Measurements from ENCODE around the gene CDK19.
"Not testable (repeated sequence)": the region's sequence is repeated elsewhere in the genome, so short reads cannot be mapped to it uniquely, and the experiment has no call there.

The CDK19 gene

DNA sequence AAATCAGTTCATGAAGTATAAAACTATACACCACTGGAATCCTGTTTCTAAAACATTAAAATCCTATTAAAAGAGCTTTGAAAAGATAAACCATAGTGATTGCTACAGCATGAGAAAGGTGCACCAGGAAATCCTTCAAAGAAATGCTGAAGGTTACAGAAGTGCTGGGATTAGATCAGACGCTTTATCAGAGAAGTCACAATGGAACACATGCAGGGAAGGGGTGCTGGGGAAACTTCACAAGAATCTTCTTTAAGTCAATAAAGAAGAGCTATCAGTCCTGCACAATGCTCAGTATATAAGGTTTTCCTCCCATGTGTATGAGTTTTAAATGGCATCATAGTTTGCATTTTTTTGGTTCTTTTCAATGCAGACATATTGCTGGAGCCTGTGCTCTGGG lies 201.2 kb downstream of the CDK19 start:
- H3K27ac ChIP-seq, result peak overlapping the region; percentile 24; the same call in 1 of the 2 replicates
- TF ChIP-seq ZFX (IDR thresholded peaks at IDR 0.05; ENCODE audit: borderline replicate concordance), result no peak
- TF ChIP-seq, protein P1, sequence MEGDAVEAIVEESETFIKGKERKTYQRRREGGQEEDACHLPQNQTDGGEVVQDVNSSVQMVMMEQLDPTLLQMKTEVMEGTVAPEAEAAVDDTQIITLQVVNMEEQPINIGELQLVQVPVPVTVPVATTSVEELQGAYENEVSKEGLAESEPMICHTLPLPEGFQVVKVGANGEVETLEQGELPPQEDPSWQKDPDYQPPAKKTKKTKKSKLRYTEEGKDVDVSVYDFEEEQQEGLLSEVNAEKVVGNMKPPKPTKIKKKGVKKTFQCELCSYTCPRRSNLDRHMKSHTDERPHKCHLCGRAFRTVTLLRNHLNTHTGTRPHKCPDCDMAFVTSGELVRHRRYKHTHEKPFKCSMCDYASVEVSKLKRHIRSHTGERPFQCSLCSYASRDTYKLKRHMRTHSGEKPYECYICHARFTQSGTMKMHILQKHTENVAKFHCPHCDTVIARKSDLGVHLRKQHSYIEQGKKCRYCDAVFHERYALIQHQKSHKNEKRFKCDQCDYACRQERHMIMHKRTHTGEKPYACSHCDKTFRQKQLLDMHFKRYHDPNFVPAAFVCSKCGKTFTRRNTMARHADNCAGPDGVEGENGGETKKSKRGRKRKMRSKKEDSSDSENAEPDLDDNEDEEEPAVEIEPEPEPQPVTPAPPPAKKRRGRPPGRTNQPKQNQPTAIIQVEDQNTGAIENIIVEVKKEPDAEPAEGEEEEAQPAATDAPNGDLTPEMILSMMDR (IDR thresholded peaks at IDR 0.05), result no peak

DNA sequence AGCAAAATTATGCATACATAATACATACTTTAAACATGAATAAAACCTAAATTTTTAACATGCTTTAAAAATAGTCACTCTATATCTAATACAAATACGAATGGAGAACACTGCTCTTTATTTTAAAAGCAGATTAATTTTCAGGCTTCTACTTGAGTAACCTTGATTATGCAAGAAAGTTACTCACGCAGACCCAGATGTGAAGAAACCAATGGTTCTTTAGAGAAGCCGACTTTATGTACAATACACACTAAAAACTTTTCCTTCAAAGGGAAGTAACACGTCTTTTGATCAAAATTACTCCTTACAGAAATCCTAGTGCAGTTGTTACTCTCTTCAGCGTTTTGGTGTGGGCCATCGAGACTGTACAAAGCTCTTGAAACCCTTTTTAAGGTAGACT lies 201.9 kb downstream of the CDK19 start:
- H3K27ac ChIP-seq, result peak overlapping the region; percentile 24; the same call in 1 of the 2 replicates
- TF ChIP-seq, protein P1 (IDR thresholded peaks at IDR 0.05), result no peak
- TF ChIP-seq ZFX (IDR thresholded peaks at IDR 0.05; ENCODE audit: borderline replicate concordance), result no peak

DNA sequence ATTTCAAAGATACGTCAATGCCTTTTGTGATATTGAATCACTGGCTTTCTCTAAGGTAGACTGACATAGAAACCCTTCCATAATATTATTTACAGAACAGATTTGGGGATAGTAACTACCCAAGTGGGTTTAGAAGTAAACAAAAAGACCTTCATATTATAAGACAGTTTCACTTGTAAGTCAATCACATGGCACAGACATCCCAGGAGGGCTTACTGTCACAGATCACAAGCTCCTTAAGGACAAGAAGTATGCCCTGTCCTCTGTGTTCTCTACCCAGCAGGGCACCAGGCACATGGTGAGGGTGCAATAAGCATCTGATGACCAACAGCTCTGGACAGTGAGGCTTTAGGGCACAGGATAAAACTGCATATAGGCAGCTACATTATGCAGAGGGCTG lies 203.0 kb downstream of the CDK19 start:
- TF ChIP-seq ZFX (IDR thresholded peaks at IDR 0.05; ENCODE audit: borderline replicate concordance), result no peak
- TF ChIP-seq, protein P1 (IDR thresholded peaks at IDR 0.05), result no peak
- H3K27ac ChIP-seq, result peak overlapping the region; percentile 17; the same call in 1 of the 2 replicates

DNA sequence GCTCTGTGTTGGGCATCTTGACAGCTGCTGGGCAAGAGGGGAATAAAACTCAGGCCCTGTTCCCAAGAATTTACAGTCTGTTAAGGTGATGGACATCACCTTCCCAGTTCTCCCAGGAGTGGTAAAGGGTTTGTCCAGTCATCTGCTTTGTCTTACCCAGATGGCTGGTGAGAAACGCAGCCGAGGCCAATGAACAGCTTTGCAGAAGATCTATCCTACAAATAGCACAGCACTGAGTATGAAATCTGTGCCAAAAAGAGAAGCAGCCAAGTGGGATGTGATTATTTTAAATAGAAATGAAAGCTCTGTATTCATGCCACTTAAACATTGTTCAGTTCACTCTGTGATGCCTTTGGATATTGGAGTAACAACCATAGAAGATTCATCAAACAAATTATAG lies 206.2 kb downstream of the CDK19 start:
- TF ChIP-seq, protein P1 (IDR thresholded peaks at IDR 0.05), result no peak
- TF ChIP-seq ZFX (IDR thresholded peaks at IDR 0.05; ENCODE audit: borderline replicate concordance), result no peak

DNA sequence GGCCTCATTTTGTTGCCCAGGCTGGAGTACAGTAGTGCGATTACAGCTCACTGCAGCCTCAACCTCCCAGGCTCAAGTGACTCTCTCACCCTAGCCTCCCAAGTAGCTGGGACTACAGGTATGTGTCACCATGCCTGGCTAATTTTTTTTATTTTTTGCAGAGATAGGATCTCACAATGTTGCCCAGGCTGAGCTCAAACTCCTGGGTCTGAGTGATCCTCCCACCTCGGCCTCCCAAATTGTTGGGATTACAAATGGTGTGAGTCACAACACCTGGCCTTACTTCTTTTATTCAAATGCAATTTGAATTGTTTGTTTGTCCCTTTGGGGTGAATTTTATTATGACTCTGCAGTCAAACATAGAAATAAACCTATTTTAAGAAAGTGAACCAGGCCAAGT lies 207.1 kb downstream of the CDK19 start:
- no peak overlapping the region; the same call in 1 of the 2 replicates for H3K27ac ChIP-seq
- TF ChIP-seq, protein P1 (IDR thresholded peaks at IDR 0.05), result no peak
- no peak for TF ChIP-seq ZFX (IDR thresholded peaks at IDR 0.05; ENCODE audit: borderline replicate concordance)

More for the DNA sequence above, 206.2 kb downstream of the CDK19 start:
- H3K27ac ChIP-seq, result no peak overlapping the region

DNA sequence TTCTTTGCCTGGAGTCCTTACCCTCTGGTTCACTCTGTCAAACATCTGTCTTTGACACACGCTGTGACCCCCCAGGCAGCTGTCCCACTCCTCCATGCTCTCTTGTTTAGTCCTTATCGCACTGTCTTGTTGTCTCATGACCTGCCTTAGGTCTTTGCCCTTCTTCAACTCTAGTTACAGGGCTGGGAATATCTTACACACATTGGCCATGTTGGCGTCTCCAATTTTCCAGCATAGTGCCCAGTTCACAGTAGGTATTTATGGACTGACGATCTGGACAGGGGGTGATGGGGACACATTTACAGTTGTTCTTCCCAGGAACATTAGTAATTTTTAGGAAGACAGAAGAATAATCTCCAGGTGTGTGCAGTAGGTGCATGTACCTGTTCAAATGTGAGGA lies 209.1 kb downstream of the CDK19 start:
- no peak for TF ChIP-seq ZFX (IDR thresholded peaks at IDR 0.05; ENCODE audit: borderline replicate concordance)
- TF ChIP-seq, protein P1 (IDR thresholded peaks at IDR 0.05), result no peak
- H3K27ac ChIP-seq, result no peak overlapping the region; the same call in 1 of the 2 replicates

DNA sequence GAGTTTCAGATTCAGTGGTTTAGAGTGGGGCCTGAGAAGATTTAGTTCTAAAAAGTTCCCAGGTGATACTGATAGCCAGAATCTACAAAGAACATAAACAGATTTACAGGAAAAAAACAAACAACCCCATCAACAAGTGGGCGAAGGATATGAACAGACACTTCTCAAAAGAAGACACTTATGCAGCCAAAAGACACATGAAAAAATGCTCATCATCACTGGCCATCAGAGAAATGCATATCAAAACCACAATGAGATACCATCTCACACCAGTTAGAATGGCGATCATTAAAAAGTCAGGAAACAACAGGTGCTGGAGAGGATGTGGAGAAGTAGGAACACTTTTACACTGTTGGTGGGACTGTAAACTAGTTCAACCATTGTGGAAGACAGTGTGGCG lies 214.6 kb downstream of the CDK19 start:
- H3K27ac ChIP-seq, result not testable (repeated sequence)

DNA sequence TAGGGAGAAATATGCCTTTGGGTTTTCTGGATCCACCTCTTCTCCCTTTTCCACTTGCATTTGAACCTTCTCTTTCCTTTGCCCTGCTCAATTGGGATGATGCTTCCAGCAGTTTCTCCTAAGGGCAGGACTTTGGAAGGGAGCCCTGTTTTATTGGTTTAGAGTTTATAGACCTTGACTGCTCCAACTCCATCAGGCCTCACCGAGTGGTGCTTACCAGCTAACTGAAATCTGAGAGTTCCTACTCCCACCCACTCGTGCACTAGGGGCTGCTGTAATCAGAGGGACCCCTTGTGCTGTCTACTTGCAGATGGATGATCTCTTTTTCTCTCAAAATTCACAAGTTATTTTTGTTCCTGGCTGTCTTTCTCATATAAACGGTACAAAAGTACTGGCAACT lies 217.5 kb downstream of the CDK19 start:
- peak overlapping the region; percentile 87 for H3K27ac ChIP-seq
- TF ChIP-seq, protein P1 (IDR thresholded peaks at IDR 0.05), result no peak
- no peak for TF ChIP-seq ZFX (IDR thresholded peaks at IDR 0.05; ENCODE audit: borderline replicate concordance)

Measured in 22Rv1 (cell line).